Panc1 (cell line): ENCODE data around the gene ANKRD33B.

Experiments used
- POLR2AphosphoS5 ChIP-seq: IDR thresholded peaks from 2 replicates; pipeline ENCODE4 v1.6.1; 2012; ENCODE audit warnings: mild to moderate bottlenecking, low read depth, low read length, moderate library complexity
- TCF7L2 ChIP-seq: IDR thresholded peaks from 2 replicates; pipeline ENCODE4 v1.6.1; 2011; ENCODE audit warnings: mild to moderate bottlenecking, low read depth, low read length, inconsistent platforms
- TF ChIP-seq, protein P1 (sequence below): fragments of 450-650 bp; IDR thresholded peaks from 2 replicates; pipeline ENCODE4 v1.5.1; 2017; ENCODE audit warnings: mild to moderate bottlenecking
- TF ChIP-seq, protein P2 (sequence below), 2 experiments: IDR thresholded peaks; 2 replicates each; pipeline ENCODE4 v1.6.1; 2011 to 2012; ENCODE audit warnings: low read depth in 2 of 2, control low read depth in 1 of 2, low read length in 1 of 2, mild to moderate bottlenecking in 1 of 2, moderate library complexity in 1 of 2; ENCODE audit not compliant: insufficient read depth in 1 of 2

DNA sequence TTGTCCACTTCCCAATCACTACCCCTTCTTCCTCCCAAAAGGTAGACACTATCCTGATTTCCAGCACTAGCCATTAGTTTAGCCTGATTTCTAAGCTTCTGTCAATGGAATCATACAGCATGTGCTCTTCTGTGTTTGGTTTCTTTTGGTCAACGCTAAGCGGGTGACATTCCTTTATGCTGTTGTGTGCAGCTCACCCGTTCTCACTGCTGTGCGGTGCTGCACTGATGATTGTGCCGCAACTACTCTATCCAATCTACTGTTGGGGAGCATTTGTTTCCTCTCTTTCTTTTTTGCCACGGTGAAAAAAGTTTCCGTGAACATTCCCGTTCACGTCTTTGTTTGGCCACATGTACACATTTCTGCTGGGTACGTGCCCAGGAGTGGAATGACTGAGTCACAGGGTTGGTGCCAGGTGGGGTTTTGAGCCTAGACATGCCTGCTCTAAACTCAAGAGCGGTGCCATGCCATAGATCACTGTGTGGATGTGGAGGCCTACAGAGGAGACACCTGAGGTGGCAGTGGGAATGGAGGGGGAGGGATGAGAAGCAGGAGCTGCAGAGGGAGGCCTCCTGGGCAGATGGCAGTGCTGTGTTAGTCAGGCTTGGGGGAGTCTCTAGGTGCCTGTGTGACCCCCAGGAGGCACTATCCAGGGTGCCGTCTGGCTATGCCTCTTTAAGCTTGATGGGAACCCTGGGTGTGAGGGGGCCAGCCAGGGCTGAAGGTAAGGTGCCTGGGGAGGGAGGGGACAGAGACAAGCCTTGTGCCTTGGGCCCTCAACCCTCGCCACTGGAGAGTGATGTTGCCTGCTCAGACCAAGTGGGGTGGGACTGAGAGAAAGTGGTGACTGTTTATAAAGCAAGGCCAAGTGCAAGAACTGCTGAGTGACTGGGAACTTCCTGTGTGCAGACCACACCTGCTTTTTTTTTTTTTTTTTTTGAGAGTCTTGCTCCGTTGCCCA, 11.4 kb upstream of the ANKRD33B start:
- no peak for TF ChIP-seq TCF7L2
- TF ChIP-seq, protein P1, sequence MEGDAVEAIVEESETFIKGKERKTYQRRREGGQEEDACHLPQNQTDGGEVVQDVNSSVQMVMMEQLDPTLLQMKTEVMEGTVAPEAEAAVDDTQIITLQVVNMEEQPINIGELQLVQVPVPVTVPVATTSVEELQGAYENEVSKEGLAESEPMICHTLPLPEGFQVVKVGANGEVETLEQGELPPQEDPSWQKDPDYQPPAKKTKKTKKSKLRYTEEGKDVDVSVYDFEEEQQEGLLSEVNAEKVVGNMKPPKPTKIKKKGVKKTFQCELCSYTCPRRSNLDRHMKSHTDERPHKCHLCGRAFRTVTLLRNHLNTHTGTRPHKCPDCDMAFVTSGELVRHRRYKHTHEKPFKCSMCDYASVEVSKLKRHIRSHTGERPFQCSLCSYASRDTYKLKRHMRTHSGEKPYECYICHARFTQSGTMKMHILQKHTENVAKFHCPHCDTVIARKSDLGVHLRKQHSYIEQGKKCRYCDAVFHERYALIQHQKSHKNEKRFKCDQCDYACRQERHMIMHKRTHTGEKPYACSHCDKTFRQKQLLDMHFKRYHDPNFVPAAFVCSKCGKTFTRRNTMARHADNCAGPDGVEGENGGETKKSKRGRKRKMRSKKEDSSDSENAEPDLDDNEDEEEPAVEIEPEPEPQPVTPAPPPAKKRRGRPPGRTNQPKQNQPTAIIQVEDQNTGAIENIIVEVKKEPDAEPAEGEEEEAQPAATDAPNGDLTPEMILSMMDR = no peak
- TF ChIP-seq POLR2AphosphoS5 = no peak
- TF ChIP-seq, protein P2, sequence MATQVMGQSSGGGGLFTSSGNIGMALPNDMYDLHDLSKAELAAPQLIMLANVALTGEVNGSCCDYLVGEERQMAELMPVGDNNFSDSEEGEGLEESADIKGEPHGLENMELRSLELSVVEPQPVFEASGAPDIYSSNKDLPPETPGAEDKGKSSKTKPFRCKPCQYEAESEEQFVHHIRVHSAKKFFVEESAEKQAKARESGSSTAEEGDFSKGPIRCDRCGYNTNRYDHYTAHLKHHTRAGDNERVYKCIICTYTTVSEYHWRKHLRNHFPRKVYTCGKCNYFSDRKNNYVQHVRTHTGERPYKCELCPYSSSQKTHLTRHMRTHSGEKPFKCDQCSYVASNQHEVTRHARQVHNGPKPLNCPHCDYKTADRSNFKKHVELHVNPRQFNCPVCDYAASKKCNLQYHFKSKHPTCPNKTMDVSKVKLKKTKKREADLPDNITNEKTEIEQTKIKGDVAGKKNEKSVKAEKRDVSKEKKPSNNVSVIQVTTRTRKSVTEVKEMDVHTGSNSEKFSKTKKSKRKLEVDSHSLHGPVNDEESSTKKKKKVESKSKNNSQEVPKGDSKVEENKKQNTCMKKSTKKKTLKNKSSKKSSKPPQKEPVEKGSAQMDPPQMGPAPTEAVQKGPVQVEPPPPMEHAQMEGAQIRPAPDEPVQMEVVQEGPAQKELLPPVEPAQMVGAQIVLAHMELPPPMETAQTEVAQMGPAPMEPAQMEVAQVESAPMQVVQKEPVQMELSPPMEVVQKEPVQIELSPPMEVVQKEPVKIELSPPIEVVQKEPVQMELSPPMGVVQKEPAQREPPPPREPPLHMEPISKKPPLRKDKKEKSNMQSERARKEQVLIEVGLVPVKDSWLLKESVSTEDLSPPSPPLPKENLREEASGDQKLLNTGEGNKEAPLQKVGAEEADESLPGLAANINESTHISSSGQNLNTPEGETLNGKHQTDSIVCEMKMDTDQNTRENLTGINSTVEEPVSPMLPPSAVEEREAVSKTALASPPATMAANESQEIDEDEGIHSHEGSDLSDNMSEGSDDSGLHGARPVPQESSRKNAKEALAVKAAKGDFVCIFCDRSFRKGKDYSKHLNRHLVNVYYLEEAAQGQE (IDR thresholded peaks at IDR 0.05; ENCODE audit: insufficient read depth in 1 of 2, low read depth in 2 of 2, low read length in 1 of 2) = no peak
